ENCODE results near the gene B4GALT7.

DNA sequence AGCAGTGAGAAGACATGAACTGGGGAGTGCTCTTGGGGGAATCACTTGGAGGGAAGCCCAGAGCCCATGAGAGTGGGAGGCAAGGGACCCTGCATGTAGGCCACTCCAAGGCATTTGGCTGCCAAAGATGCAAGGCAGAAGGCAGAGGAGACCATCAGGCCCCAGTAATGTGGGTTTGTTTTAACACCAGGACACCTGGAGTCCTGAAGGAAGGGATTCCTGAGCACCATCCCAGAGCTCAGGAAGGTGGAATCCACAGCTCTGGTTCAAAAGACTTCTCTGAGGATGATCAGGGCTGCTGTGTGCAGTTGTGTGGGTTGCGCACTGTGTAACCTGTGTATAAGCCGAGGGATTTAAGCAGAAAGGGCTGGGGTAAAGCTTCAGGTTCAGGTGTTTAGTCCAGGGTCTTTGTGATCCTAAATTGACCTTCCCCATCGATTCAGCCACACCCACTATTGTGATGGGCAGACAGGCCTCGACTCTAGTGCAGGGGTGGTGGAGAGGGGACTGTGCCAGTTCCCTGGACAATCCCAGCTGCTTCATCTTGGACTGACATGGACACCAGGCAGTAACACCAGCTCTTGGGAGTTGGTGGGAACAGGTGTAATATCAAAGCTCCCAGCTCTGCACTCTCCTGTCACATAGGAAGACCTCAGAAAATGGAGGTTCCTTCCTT is 11.0 kb downstream of the B4GALT7 start:
- TF ChIP-seq, protein P1, sequence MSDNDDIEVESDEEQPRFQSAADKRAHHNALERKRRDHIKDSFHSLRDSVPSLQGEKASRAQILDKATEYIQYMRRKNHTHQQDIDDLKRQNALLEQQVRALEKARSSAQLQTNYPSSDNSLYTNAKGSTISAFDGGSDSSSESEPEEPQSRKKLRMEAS (IDR thresholded peaks at IDR 0.05): no peak
- no peak for TF ChIP-seq RAD21 (IDR thresholded peaks at IDR 0.05)
- no peak for TF ChIP-seq GABPA (IDR thresholded peaks at IDR 0.05 in 1 of 2, conservative IDR thresholded peaks at IDR 0.05 in 1 of 2)
- TF ChIP-seq CTCF (IDR thresholded peaks at IDR 0.05; ENCODE audit: low read depth, low read length, missing input control): no peak
- TF ChIP-seq EGR1 (IDR thresholded peaks at IDR 0.05; ENCODE audit: low read depth in 2 of 2): no peak

Data from liver (tissue), 3 donors.